Activated T-helper 1 cell treated with anti-CD3 and anti-CD28 coated beads, Interleukin-2, amount 50 U/mL, for 16 hours (primary cell): ENCODE data around the gene TCN1.
"Not testable (repeated sequence)": the region's sequence is repeated elsewhere in the genome, so short reads cannot be mapped to it uniquely, and the experiment has no call there.

Source experiments
- DNase-seq, 2 donors: peaks; one replicate each; pipeline ENCODE4 v3.0.0-alpha.2; 2020; ENCODE audit warnings: low read depth in 1 of 2, low spot score in 1 of 2

Gene TCN1

GRCh38 chr11:59866397-59866796, at the start of gene TCN1:
Gene TCN1, minus strand, starts transcription at chr11:59866487. Its CDS starts 17 bp downstream, at chr11:59866470.
- DNase-seq = no peak

- DNase-seq = not testable (repeated sequence)
Observed at GRCh38 chr11:59903569-59903968, 37.3 kb upstream of the TCN1 start.

GRCh38 chr11:59901306-59901705, 35.0 kb upstream of the TCN1 start:
- DNase-seq = no peak

- no peak for DNase-seq
Observed at GRCh38 chr11:59900366-59901126, 34.3 kb upstream of the TCN1 start.

GRCh38 chr11:59899532-59899931, 33.2 kb upstream of the TCN1 start:
- no peak for DNase-seq

GRCh38 chr11:59898650-59899049, 32.4 kb upstream of the TCN1 start:
- DNase-seq = no peak

- DNase-seq = no peak
Observed at GRCh38 chr11:59898046-59898445, 31.8 kb upstream of the TCN1 start.

GRCh38 chr11:59894616-59895015, 28.3 kb upstream of the TCN1 start:
- DNase-seq = no peak

- DNase-seq = no peak
Observed at GRCh38 chr11:59891781-59892181, 25.5 kb upstream of the TCN1 start.

- DNase-seq = not testable (repeated sequence)
Observed at GRCh38 chr11:59887156-59887555, 20.9 kb upstream of the TCN1 start.

- DNase-seq = no peak
Observed at GRCh38 chr11:59883597-59883996, 17.3 kb upstream of the TCN1 start.

GRCh38 chr11:59879567-59879966, 13.3 kb upstream of the TCN1 start:
- no peak for DNase-seq

- no peak for DNase-seq
Observed at GRCh38 chr11:59878575-59878974, 12.3 kb upstream of the TCN1 start, which contains the start of gene OOSP3. Gene OOSP3, plus strand, starts transcription at chr11:59878782. Its CDS starts 27 bp downstream, at chr11:59878809.

- no peak for DNase-seq
Observed at GRCh38 chr11:59877784-59878183, 11.5 kb upstream of the TCN1 start.

GRCh38 chr11:59877325-59877724, 11.0 kb upstream of the TCN1 start:
- DNase-seq = no peak

GRCh38 chr11:59875856-59876519, 9.7 kb upstream of the TCN1 start:
- DNase-seq = no peak

- no peak for DNase-seq
Observed at GRCh38 chr11:59872076-59872475, 5.8 kb upstream of the TCN1 start.

GRCh38 chr11:59867946-59868345, 1.7 kb upstream of the TCN1 start:
- DNase-seq = no peak

- DNase-seq = no peak
Observed at GRCh38 chr11:59866836-59867235, 549 bp upstream of the TCN1 start.

- DNase-seq = no peak
Observed at GRCh38 chr11:59865031-59865430, 1.3 kb downstream of the TCN1 start.

- DNase-seq = no peak
Observed at GRCh38 chr11:59862252-59862651, 4.0 kb downstream of the TCN1 start.

- no peak for DNase-seq
Observed at GRCh38 chr11:59859673-59860072, 6.6 kb downstream of the TCN1 start.
